Spinal cord (tissue), 10 donors: ENCODE results near the gene HRAS. TPM values are rescaled to one million over a fixed set of nuclear protein-coding genes. Genes with fewer than 3 reads are reported as not detected.
"Not testable (repeated sequence)": the region's sequence is repeated elsewhere in the genome, so short reads cannot be mapped to it uniquely, and the experiment has no call there.

Source experiments
- DNase-seq, 6 donors: peaks; one replicate each; pipeline versions ENCODE4 v3.0.0 to v3.0.0-alpha.2; 2013 to 2015; ENCODE audit warnings: low spot score in 6 of 6, low read depth in 4 of 6
- H3K27ac ChIP-seq: one replicate; pipeline ENCODE4 v1.5.1; 2013; ENCODE audit warnings: low read depth, low read length, control low read depth
- H3K27me3 ChIP-seq: one replicate; pipeline ENCODE4 v1.6.1; 2013; ENCODE audit warnings: low read length; ENCODE audit not compliant: control insufficient read depth, insufficient read depth
- H3K36me3 ChIP-seq: one replicate; pipeline ENCODE4 v1.6.1; 2013; ENCODE audit warnings: low read length; ENCODE audit not compliant: control insufficient read depth, insufficient read depth
- H3K4me1 ChIP-seq: one replicate; pipeline ENCODE4 v1.6.1; 2013; ENCODE audit warnings: low read length; ENCODE audit not compliant: control insufficient read depth, insufficient read depth
- H3K4me3 ChIP-seq: one replicate; pipeline ENCODE4 v1.5.1; 2013; ENCODE audit warnings: low read depth, low read length, control low read depth
- H3K9me3 ChIP-seq: one replicate; pipeline ENCODE4 v1.6.1; 2013; ENCODE audit warnings: low read length; ENCODE audit not compliant: control insufficient read depth, insufficient read depth
- WGBS: methylation state at CpG from one replicate; pipeline ENCODE4 v1.1.5; 2013; ENCODE audit warnings: missing lambda C conversion rate; ENCODE audit not compliant: insufficient coverage; 5-methylcytosine and 5-hydroxymethylcytosine counted together
- polyA plus RNA-seq, 2 donors: library from polyadenylated mRNA; unstranded; fragments of 120-200 nt; gene quantifications; one replicate each; pipeline ENCODE4 v1.2.1, GENCODE V29; 2013; ENCODE audit not compliant: insufficient read length in 2 of 2
- total RNA-seq, 2 donors: library from RNA; depleted of rRNA in 1 of 2; stranded (reverse); fragments of 120-200 nt in 1 of 2; fragments of >200 nt in 1 of 2; gene quantifications; one replicate each; pipeline versions ENCODE4 v1.2.3 to v1.2.4, GENCODE V29; 2013 to 2014
- donor health status: healthy.

The HRAS gene
- total and polyA plus RNA-seq, 4 donors: 31.7 to 147 (median 99.3) TPM

GRCh38 chr11:526192-526591 is 9.2 kb downstream of the HRAS start:
- H3K27ac ChIP-seq: no peak overlapping the region
- H3K36me3 ChIP-seq: peaks cover 28% of the 10 kb centered on the region
- H3K9me3 ChIP-seq: no peaks in the 10 kb centered on the region
- H3K27me3 ChIP-seq: no peaks in the 10 kb centered on the region
- H3K4me3 ChIP-seq: no peak overlapping the region
- WGBS: 80% methylated on average over 16 of the region's 17 CpGs
- no peaks in the 10 kb centered on the region for H3K4me1 ChIP-seq
- DNase-seq: no peak

- no peak overlapping the region for H3K4me3 ChIP-seq
- no peak for DNase-seq
- 89% methylated on average over 4 of the region's 10 CpGs for WGBS
- H3K27me3 ChIP-seq: no peaks in the 10 kb centered on the region
- peaks cover 8% of the 10 kb centered on the region for H3K36me3 ChIP-seq
- H3K27ac ChIP-seq: no peak overlapping the region
- H3K9me3 ChIP-seq: peaks cover 7% of the 10 kb centered on the region
- H3K4me1 ChIP-seq: peaks cover 6% of the 10 kb centered on the region
These were observed 14.1 kb downstream of the HRAS start for GRCh38 chr11:521177-521688.

- H3K4me3 ChIP-seq: no peak overlapping the region
- WGBS: 84% methylated on average over 33 of the region's 39 CpGs
- peaks cover 8% of the 10 kb centered on the region for H3K36me3 ChIP-seq
- no peaks in the 10 kb centered on the region for H3K27me3 ChIP-seq
- peaks cover 6% of the 10 kb centered on the region for H3K4me1 ChIP-seq
- H3K27ac ChIP-seq: no peak overlapping the region
- no peak for DNase-seq
- H3K9me3 ChIP-seq: peaks cover 7% of the 10 kb centered on the region
These were observed 14.8 kb downstream of the HRAS start for GRCh38 chr11:520428-521176.

- peaks cover 6% of the 10 kb centered on the region for H3K4me1 ChIP-seq
- H3K27ac ChIP-seq: no peak overlapping the region
- peak in 3 of 6 donors; percentile 37 to 83 (median 64) for DNase-seq
- H3K27me3 ChIP-seq: no peaks in the 10 kb centered on the region
- H3K36me3 ChIP-seq: peaks cover 15% of the 10 kb centered on the region
- H3K4me3 ChIP-seq: peak overlapping the region; percentile 24
- peaks cover 7% of the 10 kb centered on the region for H3K9me3 ChIP-seq
- 9% methylated on average over 69 of the region's 74 CpGs for WGBS
These were observed 16.7 kb downstream of the HRAS start for GRCh38 chr11:518463-519202.

GRCh38 chr11:516918-517685 is 18.3 kb downstream of the HRAS start:
- H3K4me1 ChIP-seq, H3K9me3 ChIP-seq, H3K27ac ChIP-seq, DNase-seq, H3K4me3 ChIP-seq, H3K27me3 ChIP-seq: not testable (repeated sequence)
- 97% methylated on average over 43 of the region's 43 CpGs for WGBS
- peaks cover 28% of the 10 kb centered on the region for H3K36me3 ChIP-seq

GRCh38 chr11:516400-516799 is 19.0 kb downstream of the HRAS start:
- no CpG with 5 or more reads among the region's 4 CpGs for WGBS
- no peak for DNase-seq
- Histone ChIP-seq H3K27me3 (no peaks in the 10 kb centered on the region), H3K36me3 (peaks cover 35% of the 10 kb centered on the region), H3K4me3 (no peak overlapping the region), H3K4me1 (peaks cover 6% of the 10 kb centered on the region), H3K9me3 (peaks cover 7% of the 10 kb centered on the region), H3K27ac (no peak overlapping the region)

- Histone ChIP-seq H3K9me3 (peaks cover 7% of the 10 kb centered on the region), H3K27me3 (no peaks in the 10 kb centered on the region), H3K4me3 (no peak overlapping the region), H3K27ac (no peak overlapping the region), H3K36me3 (peaks cover 45% of the 10 kb centered on the region), H3K4me1 (peaks cover 6% of the 10 kb centered on the region)
- DNase-seq: no peak
- WGBS: 98% methylated on average over 5 of the region's 6 CpGs
These were observed 20.2 kb downstream of the HRAS start for GRCh38 chr11:515131-515530.

GRCh38 chr11:514606-515005 is 20.8 kb downstream of the HRAS start:
- WGBS: 95% methylated on average over 10 of the region's 10 CpGs
- H3K36me3 ChIP-seq: peaks cover 50% of the 10 kb centered on the region
- no peak overlapping the region for H3K4me3 ChIP-seq
- peaks cover 6% of the 10 kb centered on the region for H3K4me1 ChIP-seq
- no peaks in the 10 kb centered on the region for H3K27me3 ChIP-seq
- no peak for DNase-seq
- peaks cover 7% of the 10 kb centered on the region for H3K9me3 ChIP-seq
- H3K27ac ChIP-seq: no peak overlapping the region

- Histone ChIP-seq H3K4me1 (peaks cover 3% of the 10 kb centered on the region), H3K36me3 (peaks cover 61% of the 10 kb centered on the region), H3K4me3 (no peak overlapping the region), H3K27ac (no peak overlapping the region), H3K27me3 (no peaks in the 10 kb centered on the region), H3K9me3 (peaks cover 7% of the 10 kb centered on the region)
- WGBS: 93% methylated on average over 26 of the region's 29 CpGs
- no peak for DNase-seq
These were observed 22.4 kb downstream of the HRAS start for GRCh38 chr11:512761-513595.
